ENCODE data around the gene SLC12A8. TPM values are rescaled to one million over a fixed set of nuclear protein-coding genes. Genes with fewer than 3 reads are reported as not detected.

SLC12A8 gene
- total and polyA plus RNA-seq, 9 of the 15 experiments (the other 6 are each of a cell fraction or from before 2014, with no cell fraction given), result 0.04 to 0.33 (median 0.09) TPM; not detected in 4

- TF ChIP-seq RBM25 (IDR thresholded peaks at IDR 0.05; ENCODE audit: low read depth, low read length, severe bottlenecking) (no peak), ZNF655 (CRISPR knock-in tag; IDR thresholded peaks at IDR 0.05) (no peak), MLX (CRISPR knock-in tag; conservative IDR thresholded peaks at IDR 0.05) (no peak), ZNF830 (CRISPR knock-in tag; IDR thresholded peaks at IDR 0.05) (no peak), ZNF511 (CRISPR knock-in tag; IDR thresholded peaks at IDR 0.05) (no peak), ZNF121 (CRISPR knock-in tag; conservative IDR thresholded peaks at IDR 0.05) (no peak)
These were observed 179.4 kb downstream of the SLC12A8 start (continued) for GRCh38 chr3:125033135-125033534.

GRCh38 chr3:125032683-125033082, 179.9 kb downstream of the SLC12A8 start:
- H3K27ac ChIP-seq (ENCODE audit: extremely low read depth, low read depth, low read length), result no peak overlapping the region
- in situ Hi-C loops (cut with MboI) (no loop called here), intact Hi-C loops (cut with micrococcal nuclease) (no loop called here)
- H3K79me2 ChIP-seq (ENCODE audit: control insufficient read depth, insufficient read depth, low read length), result no peaks in the 10 kb centered on the region
- no peaks in the 10 kb centered on the region for H3K4me1 ChIP-seq (replicated peaks in 1 of 2; ENCODE audit: control insufficient read depth in 2 of 2, insufficient read depth in 2 of 2, low read length in 2 of 2)
- peaks cover 2 to 22% of the 10 kb centered on the region in 2 experiments; a peak in 2 of 5 replicates for H3K27me3 ChIP-seq (ENCODE audit: control insufficient read depth in 2 of 2, insufficient read depth in 2 of 2, low read length in 2 of 2)
- H3K36me3 ChIP-seq (ENCODE audit: control insufficient read depth, insufficient read depth, low read length), result no peaks in the 10 kb centered on the region
- H3K9ac ChIP-seq (ENCODE audit: insufficient read depth in 1 of 2, low read depth in 2 of 2, low read length in 2 of 2), result no peak overlapping the region
- ChIA-PET POLR2A (no interaction called here), CTCF (ENCODE audit: low intra/inter-chr PET ratio) (no interaction called here)
- H3K4me2 ChIP-seq (ENCODE audit: insufficient read depth, low read length), result no peak overlapping the region
- 17% methylated on average over 1 of the region's 3 CpGs for WGBS (ENCODE audit: insufficient coverage, low coverage, missing lambda C conversion rate)
- no peaks in the 10 kb centered on the region for H4K20me1 ChIP-seq (replicated peaks; ENCODE audit: control insufficient read depth, insufficient read depth, low read length)
- H2AFZ ChIP-seq (ENCODE audit: low read depth, low read length), result no peak overlapping the region
- no peaks in the 10 kb centered on the region for H3K9me1 ChIP-seq (ENCODE audit: control insufficient read depth, insufficient read depth, low read length)
- H3K4me3 ChIP-seq, result no peak overlapping the region
- BruUV-seq (replicated peaks), result no TSS peak
- ATAC-seq (no peak), DNase-seq (ENCODE audit: extremely low read depth in 1 of 4, low spot score in 3 of 4) (no peak), FAIRE-seq (no peak)
- H3K9me3 ChIP-seq (replicated peaks; ENCODE audit: control insufficient read depth, insufficient read depth, low read depth, low read length), result no peaks in the 10 kb centered on the region
- TF ChIP-seq SMARCE1 (IDR thresholded peaks at IDR 0.05) (no peak), NCOA4 (IDR thresholded peaks at IDR 0.05; ENCODE audit: partially characterized antibody) (no peak), HMG20B (CRISPR knock-in tag; IDR thresholded peaks at IDR 0.05) (no peak), TCF7 (IDR thresholded peaks at IDR 0.05; ENCODE audit: borderline replicate concordance) (no peak), PHB2 (IDR thresholded peaks at IDR 0.05; ENCODE audit: low read depth) (no peak), ATF3 (IDR thresholded peaks at IDR 0.05) (no peak), ATF3 (CRISPR knock-in tag; conservative IDR thresholded peaks at IDR 0.05) (no peak), ZNF143 (CRISPR knock-in tag; IDR thresholded peaks at IDR 0.05) (no peak), MITF (IDR thresholded peaks at IDR 0.05) (no peak), SPI1 (IDR thresholded peaks at IDR 0.05; ENCODE audit: borderline replicate concordance, low read depth, low read length) (no peak), ZFP36 (IDR thresholded peaks at IDR 0.05; ENCODE audit: low read depth, low read length, partially characterized antibody) (no peak)
